Lower leg skin (tissue), 3 donors: ENCODE results near the gene WBP1L.
"Not testable (repeated sequence)": the region's sequence is repeated elsewhere in the genome, so short reads cannot be mapped to it uniquely, and the experiment has no call there.

Source experiments
- POLR2A ChIP-seq, 2 donors: fragments of 450-650 bp; IDR thresholded peaks; one replicate each; pipeline ENCODE4 v1.6.1; 2016 to 2017; ENCODE audit warnings: antibody characterized with exemption in 2 of 2, mild to moderate bottlenecking in 1 of 2, moderate library complexity in 1 of 2
- TF ChIP-seq, protein P1 (sequence below), 3 donors: fragments of 450-650 bp; IDR thresholded peaks; one replicate each; pipeline ENCODE4 v1.5.1; 2016; ENCODE audit warnings: antibody characterized with exemption in 3 of 3, mild to moderate bottlenecking in 3 of 3, moderate library complexity in 2 of 3

DNA sequence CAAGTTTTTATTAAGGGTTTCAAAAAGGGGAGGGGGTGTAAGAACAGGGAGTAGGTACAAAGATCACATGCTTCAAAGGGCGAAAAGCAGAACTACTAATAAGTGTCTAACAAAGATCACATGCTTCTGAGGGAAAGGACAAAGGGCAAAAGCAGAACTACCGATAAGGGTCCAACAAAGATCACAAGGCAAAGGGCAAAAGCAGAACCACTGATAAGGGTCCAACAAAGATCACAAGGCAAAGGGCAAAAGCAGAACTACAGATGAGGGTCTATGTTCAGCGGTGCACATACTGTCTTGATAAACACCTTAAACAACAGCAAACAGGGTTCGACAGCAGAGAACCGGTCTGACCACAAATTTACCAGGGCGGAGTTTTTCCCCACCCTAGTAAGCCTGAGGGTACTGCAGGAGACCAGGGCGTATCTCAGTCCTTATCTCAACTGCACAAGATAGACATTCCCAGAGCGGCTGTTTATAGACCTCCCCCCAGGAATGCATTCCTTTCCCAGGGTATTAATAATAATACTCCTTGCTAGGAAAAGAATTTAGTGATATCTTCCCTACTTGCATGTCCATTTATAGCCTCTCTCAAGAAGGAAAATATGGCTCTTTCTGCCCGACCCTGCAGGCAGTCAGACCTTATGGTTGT lies 94.7 kb downstream of the WBP1L start:
- TF ChIP-seq, protein P1, sequence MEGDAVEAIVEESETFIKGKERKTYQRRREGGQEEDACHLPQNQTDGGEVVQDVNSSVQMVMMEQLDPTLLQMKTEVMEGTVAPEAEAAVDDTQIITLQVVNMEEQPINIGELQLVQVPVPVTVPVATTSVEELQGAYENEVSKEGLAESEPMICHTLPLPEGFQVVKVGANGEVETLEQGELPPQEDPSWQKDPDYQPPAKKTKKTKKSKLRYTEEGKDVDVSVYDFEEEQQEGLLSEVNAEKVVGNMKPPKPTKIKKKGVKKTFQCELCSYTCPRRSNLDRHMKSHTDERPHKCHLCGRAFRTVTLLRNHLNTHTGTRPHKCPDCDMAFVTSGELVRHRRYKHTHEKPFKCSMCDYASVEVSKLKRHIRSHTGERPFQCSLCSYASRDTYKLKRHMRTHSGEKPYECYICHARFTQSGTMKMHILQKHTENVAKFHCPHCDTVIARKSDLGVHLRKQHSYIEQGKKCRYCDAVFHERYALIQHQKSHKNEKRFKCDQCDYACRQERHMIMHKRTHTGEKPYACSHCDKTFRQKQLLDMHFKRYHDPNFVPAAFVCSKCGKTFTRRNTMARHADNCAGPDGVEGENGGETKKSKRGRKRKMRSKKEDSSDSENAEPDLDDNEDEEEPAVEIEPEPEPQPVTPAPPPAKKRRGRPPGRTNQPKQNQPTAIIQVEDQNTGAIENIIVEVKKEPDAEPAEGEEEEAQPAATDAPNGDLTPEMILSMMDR (IDR thresholded peaks at IDR 0.05): not testable (repeated sequence)
- TF ChIP-seq POLR2A (IDR thresholded peaks at IDR 0.05): not testable (repeated sequence)
